ENCODE data around the gene VAV3. TPM values are rescaled to one million over a fixed set of nuclear protein-coding genes. Genes with fewer than 3 reads are reported as not detected.

VAV3 gene
- total and polyA plus RNA-seq, 9 donors = 3.1 to 5.5 (median 4.1) TPM

- Histone ChIP-seq H3K36me3 (ENCODE audit: control insufficient read depth, insufficient read depth, low read length) (no peaks in the 10 kb centered on the region), H3K4me1 (ENCODE audit: control insufficient read depth, insufficient read depth, low read length) (no peaks in the 10 kb centered on the region)
- DNase-seq = no peak
Measured at GRCh38 chr1:107691540-107691939, 273.4 kb downstream of the VAV3 start.

GRCh38 chr1:107690491-107690890 lies 274.5 kb downstream of the VAV3 start:
- no peak for DNase-seq
- WGBS (ENCODE audit: insufficient coverage) = 100% methylated on average over 1 of the region's 2 CpGs
- no peak overlapping the region for H3K27ac ChIP-seq (ENCODE audit: low read length)

More at GRCh38 chr1:107691540-107691939, 273.4 kb downstream of the VAV3 start:
- no peak overlapping the region for H3K27ac ChIP-seq (ENCODE audit: low read length)
- H3K4me3 ChIP-seq (ENCODE audit: low read length) = no peak overlapping the region
- no peaks in the 10 kb centered on the region for H3K27me3 ChIP-seq (ENCODE audit: control insufficient read depth, insufficient read depth, low read length)
- H3K9me3 ChIP-seq (replicated peaks; ENCODE audit: control insufficient read depth, low read depth, low read length) = no peaks in the 10 kb centered on the region

GRCh38 chr1:107689733-107690132 lies 275.2 kb downstream of the VAV3 start:
- H3K4me1 ChIP-seq (ENCODE audit: control insufficient read depth, insufficient read depth, low read length) = no peaks in the 10 kb centered on the region
- H3K9me3 ChIP-seq (replicated peaks; ENCODE audit: control insufficient read depth, low read depth, low read length) = no peaks in the 10 kb centered on the region
- no peak for DNase-seq
- no CpG with 5 or more reads among the region's 4 CpGs for WGBS (ENCODE audit: insufficient coverage)
- no peaks in the 10 kb centered on the region for H3K36me3 ChIP-seq (ENCODE audit: control insufficient read depth, insufficient read depth, low read length)
- H3K27ac ChIP-seq (ENCODE audit: low read length) = no peak overlapping the region
- H3K27me3 ChIP-seq (ENCODE audit: control insufficient read depth, insufficient read depth, low read length) = no peaks in the 10 kb centered on the region
- H3K4me3 ChIP-seq (ENCODE audit: low read length) = no peak overlapping the region

More at GRCh38 chr1:107690491-107690890, 274.5 kb downstream of the VAV3 start:
- no peaks in the 10 kb centered on the region for H3K36me3 ChIP-seq (ENCODE audit: control insufficient read depth, insufficient read depth, low read length)
- no peaks in the 10 kb centered on the region for H3K27me3 ChIP-seq (ENCODE audit: control insufficient read depth, insufficient read depth, low read length)
- H3K9me3 ChIP-seq (replicated peaks; ENCODE audit: control insufficient read depth, low read depth, low read length) = no peaks in the 10 kb centered on the region
- no peaks in the 10 kb centered on the region for H3K4me1 ChIP-seq (ENCODE audit: control insufficient read depth, insufficient read depth, low read length)
- H3K4me3 ChIP-seq (ENCODE audit: low read length) = no peak overlapping the region

- H3K27ac ChIP-seq (ENCODE audit: low read length) = no peak overlapping the region
- DNase-seq = peak; percentile 6
- no CpG with 5 or more reads among the region's 1 CpG for WGBS (ENCODE audit: insufficient coverage)
Measured at GRCh38 chr1:107689159-107689558, 275.8 kb downstream of the VAV3 start.

GRCh38 chr1:107687849-107688753 lies 276.9 kb downstream of the VAV3 start:
- no peaks in the 10 kb centered on the region for H3K4me1 ChIP-seq (ENCODE audit: control insufficient read depth, insufficient read depth, low read length)
- H3K4me3 ChIP-seq (ENCODE audit: low read length) = no peak overlapping the region
- no peak overlapping the region for H3K27ac ChIP-seq (ENCODE audit: low read length)
- H3K36me3 ChIP-seq (ENCODE audit: control insufficient read depth, insufficient read depth, low read length) = no peaks in the 10 kb centered on the region
- H3K27me3 ChIP-seq (ENCODE audit: control insufficient read depth, insufficient read depth, low read length) = no peaks in the 10 kb centered on the region
- WGBS (ENCODE audit: insufficient coverage) = 94% methylated on average over 7 of the region's 9 CpGs
- no peak for DNase-seq
- H3K9me3 ChIP-seq (replicated peaks; ENCODE audit: control insufficient read depth, low read depth, low read length) = no peaks in the 10 kb centered on the region

More at GRCh38 chr1:107689159-107689558, 275.8 kb downstream of the VAV3 start:
- Histone ChIP-seq H3K27me3 (ENCODE audit: control insufficient read depth, insufficient read depth, low read length) (no peaks in the 10 kb centered on the region), H3K9me3 (replicated peaks; ENCODE audit: control insufficient read depth, low read depth, low read length) (no peaks in the 10 kb centered on the region), H3K4me1 (ENCODE audit: control insufficient read depth, insufficient read depth, low read length) (no peaks in the 10 kb centered on the region), H3K4me3 (ENCODE audit: low read length) (no peak overlapping the region), H3K36me3 (ENCODE audit: control insufficient read depth, insufficient read depth, low read length) (no peaks in the 10 kb centered on the region)

- WGBS (ENCODE audit: insufficient coverage) = no CpG with 5 or more reads among the region's 2 CpGs
- DNase-seq = no peak
- Histone ChIP-seq H3K27ac (ENCODE audit: low read length) (no peak overlapping the region), H3K9me3 (replicated peaks; ENCODE audit: control insufficient read depth, low read depth, low read length) (no peaks in the 10 kb centered on the region), H3K27me3 (ENCODE audit: control insufficient read depth, insufficient read depth, low read length) (no peaks in the 10 kb centered on the region), H3K36me3 (ENCODE audit: control insufficient read depth, insufficient read depth, low read length) (no peaks in the 10 kb centered on the region), H3K4me3 (ENCODE audit: low read length) (no peak overlapping the region), H3K4me1 (ENCODE audit: control insufficient read depth, insufficient read depth, low read length) (no peaks in the 10 kb centered on the region)
Measured at GRCh38 chr1:107683683-107684082, 281.3 kb downstream of the VAV3 start.

- Histone ChIP-seq H3K4me1 (ENCODE audit: control insufficient read depth, insufficient read depth, low read length) (no peaks in the 10 kb centered on the region), H3K27me3 (ENCODE audit: control insufficient read depth, insufficient read depth, low read length) (no peaks in the 10 kb centered on the region), H3K4me3 (ENCODE audit: low read length) (no peak overlapping the region), H3K9me3 (replicated peaks; ENCODE audit: control insufficient read depth, low read depth, low read length) (no peaks in the 10 kb centered on the region), H3K27ac (ENCODE audit: low read length) (no peak overlapping the region), H3K36me3 (ENCODE audit: control insufficient read depth, insufficient read depth, low read length) (no peaks in the 10 kb centered on the region)
- no CpG with 5 or more reads among the region's 3 CpGs for WGBS (ENCODE audit: insufficient coverage)
- no peak for DNase-seq
Measured at GRCh38 chr1:107683191-107683657, 281.8 kb downstream of the VAV3 start.

GRCh38 chr1:107682467-107682866 lies 282.5 kb downstream of the VAV3 start:
- no peak overlapping the region for H3K27ac ChIP-seq (ENCODE audit: low read length)
- no peak overlapping the region for H3K4me3 ChIP-seq (ENCODE audit: low read length)
- H3K36me3 ChIP-seq (ENCODE audit: control insufficient read depth, insufficient read depth, low read length) = no peaks in the 10 kb centered on the region
- H3K27me3 ChIP-seq (ENCODE audit: control insufficient read depth, insufficient read depth, low read length) = no peaks in the 10 kb centered on the region
- no peak for DNase-seq
- H3K4me1 ChIP-seq (ENCODE audit: control insufficient read depth, insufficient read depth, low read length) = no peaks in the 10 kb centered on the region
- WGBS (ENCODE audit: insufficient coverage) = no CpG with 5 or more reads among the region's 1 CpG
- no peaks in the 10 kb centered on the region for H3K9me3 ChIP-seq (replicated peaks; ENCODE audit: control insufficient read depth, low read depth, low read length)

- WGBS (ENCODE audit: insufficient coverage) = no CpG with 5 or more reads among the region's 3 CpGs
- Histone ChIP-seq H3K36me3 (ENCODE audit: control insufficient read depth, insufficient read depth, low read length) (no peaks in the 10 kb centered on the region), H3K4me3 (ENCODE audit: low read length) (no peak overlapping the region), H3K9me3 (replicated peaks; ENCODE audit: control insufficient read depth, low read depth, low read length) (no peaks in the 10 kb centered on the region), H3K4me1 (ENCODE audit: control insufficient read depth, insufficient read depth, low read length) (no peaks in the 10 kb centered on the region), H3K27ac (ENCODE audit: low read length) (no peak overlapping the region), H3K27me3 (ENCODE audit: control insufficient read depth, insufficient read depth, low read length) (no peaks in the 10 kb centered on the region)
- DNase-seq = no peak
Measured at GRCh38 chr1:107681001-107681479, 283.9 kb downstream of the VAV3 start.

- H3K4me1 ChIP-seq (ENCODE audit: control insufficient read depth, insufficient read depth, low read length) = no peaks in the 10 kb centered on the region
- H3K4me3 ChIP-seq (ENCODE audit: low read length) = no peak overlapping the region
- no peaks in the 10 kb centered on the region for H3K36me3 ChIP-seq (ENCODE audit: control insufficient read depth, insufficient read depth, low read length)
- WGBS (ENCODE audit: insufficient coverage) = 61% methylated on average over 3 of the region's 5 CpGs
- H3K9me3 ChIP-seq (replicated peaks; ENCODE audit: control insufficient read depth, low read depth, low read length) = no peaks in the 10 kb centered on the region
- no peaks in the 10 kb centered on the region for H3K27me3 ChIP-seq (ENCODE audit: control insufficient read depth, insufficient read depth, low read length)
- no peak for DNase-seq
- no peak overlapping the region for H3K27ac ChIP-seq (ENCODE audit: low read length)
Measured at GRCh38 chr1:107680579-107680985, 284.4 kb downstream of the VAV3 start.
